ENCODE measurements around the gene MDN1.
"Not testable (repeated sequence)": the region's sequence is repeated elsewhere in the genome, so short reads cannot be mapped to it uniquely, and the experiment has no call there.

- not testable (repeated sequence) for TF ChIP-seq CTCF (IDR thresholded peaks at IDR 0.05); EZH2 (IDR thresholded peaks at IDR 0.05; ENCODE audit: borderline replicate concordance, insufficient read depth, low read depth, low read length, poor library complexity, severe bottlenecking)
Measured at GRCh38 chr6:89813422-89813821, 6.2 kb downstream of the MDN1 start.
